Ectodermal cell (in vitro differentiated cells): ENCODE data around the gene PDCD1.
"Not testable (repeated sequence)": the region's sequence is repeated elsewhere in the genome, so short reads cannot be mapped to it uniquely, and the experiment has no call there.

Experiments used
- H3K27ac ChIP-seq: 2 replicates; pipeline ENCODE4 v1.7.0; 2013; ENCODE audit warnings: mild to moderate bottlenecking, low read depth, low read length; ENCODE audit not compliant: insufficient read depth, poor library complexity, severe bottlenecking
- H3K27me3 ChIP-seq: 2 replicates; pipeline ENCODE4 v1.7.0; 2013; ENCODE audit warnings: mild to moderate bottlenecking, low read length; ENCODE audit not compliant: insufficient read depth, control insufficient read depth, poor library complexity, severe bottlenecking
- H3K36me3 ChIP-seq: one replicate; pipeline ENCODE4 v1.7.0; 2013; ENCODE audit warnings: low read length; ENCODE audit not compliant: control insufficient read depth, insufficient read depth
- H3K4me1 ChIP-seq: one replicate; pipeline ENCODE4 v1.7.0; 2013; ENCODE audit warnings: low read length; ENCODE audit not compliant: control insufficient read depth, insufficient read depth
- H3K4me3 ChIP-seq: 2 replicates; pipeline ENCODE4 v1.7.0; 2013; ENCODE audit warnings: low read depth, low read length, control low read depth; ENCODE audit not compliant: insufficient read depth
- H3K9me3 ChIP-seq: 2 replicates; pipeline ENCODE4 v1.7.0; 2013; ENCODE audit warnings: mild to moderate bottlenecking, low read length, moderate library complexity; ENCODE audit not compliant: control insufficient read depth
- WGBS, 2 experiments: methylation state at CpG; one replicate each; pipeline ENCODE4 v1.1.7; 2013; ENCODE audit warnings: missing lambda C conversion rate in 2 of 2; 5-methylcytosine and 5-hydroxymethylcytosine counted together

The PDCD1 gene

DNA sequence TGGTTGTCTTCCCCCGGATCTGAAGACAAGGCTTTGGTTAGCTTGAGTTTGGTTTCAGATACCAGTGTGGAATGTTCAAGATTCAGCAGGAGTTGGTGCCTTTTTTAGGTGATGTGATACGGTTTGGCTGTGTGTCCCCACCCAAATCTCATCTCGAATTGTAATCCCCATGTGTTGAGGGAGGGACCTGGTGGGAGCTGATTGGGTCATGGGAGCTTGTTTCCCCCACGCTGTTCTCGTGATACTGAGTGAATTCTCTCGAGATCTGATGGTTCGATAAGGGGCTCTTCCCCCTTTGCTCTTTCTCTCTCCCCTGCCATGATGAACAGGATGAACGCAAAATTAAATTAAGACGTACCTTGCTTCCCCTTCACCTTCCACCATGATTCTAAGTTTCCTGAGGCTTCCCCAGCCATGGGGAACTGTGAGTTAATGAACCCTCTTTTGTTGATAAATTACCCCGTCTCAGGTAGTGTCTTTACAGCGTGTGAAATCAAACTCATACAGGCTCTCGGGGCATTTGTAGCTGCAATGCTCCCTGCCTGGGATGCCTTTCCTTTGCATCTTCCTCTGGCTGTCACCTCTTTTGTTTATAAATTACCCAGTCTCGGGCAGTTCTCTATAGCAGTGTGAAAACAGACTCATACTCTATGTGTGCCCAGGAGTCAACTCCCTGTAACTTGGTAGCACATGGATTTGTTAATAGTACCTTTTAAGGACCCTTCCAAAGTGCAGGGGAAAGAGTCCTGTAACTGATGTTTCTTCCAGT lies 21.3 kb downstream of the PDCD1 start:
- no peaks in the 10 kb centered on the region for H3K27me3 ChIP-seq
- H3K36me3 ChIP-seq = no peaks in the 10 kb centered on the region
- H3K27ac ChIP-seq = no peak overlapping the region
- H3K4me1 ChIP-seq = no peaks in the 10 kb centered on the region
- no peak overlapping the region for H3K4me3 ChIP-seq
- WGBS, 2 experiments = 72 to 82% methylated on average over 13 of the region's 13 CpGs
- H3K9me3 ChIP-seq = no peaks in the 10 kb centered on the region

DNA sequence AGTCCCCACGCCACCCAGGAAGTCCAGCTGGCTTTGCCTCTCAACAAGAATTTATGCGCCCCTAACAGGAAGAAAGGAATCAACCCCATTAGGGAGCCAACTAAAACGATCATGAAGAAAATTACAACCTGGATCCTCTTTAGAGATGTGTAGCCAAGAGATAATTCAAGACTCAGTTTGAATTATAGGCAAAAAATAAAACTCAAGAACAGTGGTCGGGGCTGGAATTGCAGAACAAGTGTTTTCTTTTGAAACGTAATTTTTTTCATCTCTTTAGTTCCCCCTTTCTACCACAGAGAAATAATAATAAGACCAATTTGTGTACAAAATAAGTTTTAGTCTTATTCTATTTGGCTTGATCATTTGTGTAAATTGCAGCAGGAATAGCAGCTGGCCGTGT lies 22.4 kb downstream of the PDCD1 start:
- H3K4me3 ChIP-seq = no peak overlapping the region
- H3K27ac ChIP-seq = no peak overlapping the region
- H3K36me3 ChIP-seq = no peaks in the 10 kb centered on the region
- H3K9me3 ChIP-seq = no peaks in the 10 kb centered on the region
- 87 to 90% methylated on average over 5 to 6 of the region's 6 CpGs for WGBS, 2 experiments
- H3K4me1 ChIP-seq = no peaks in the 10 kb centered on the region
- no peaks in the 10 kb centered on the region for H3K27me3 ChIP-seq

DNA sequence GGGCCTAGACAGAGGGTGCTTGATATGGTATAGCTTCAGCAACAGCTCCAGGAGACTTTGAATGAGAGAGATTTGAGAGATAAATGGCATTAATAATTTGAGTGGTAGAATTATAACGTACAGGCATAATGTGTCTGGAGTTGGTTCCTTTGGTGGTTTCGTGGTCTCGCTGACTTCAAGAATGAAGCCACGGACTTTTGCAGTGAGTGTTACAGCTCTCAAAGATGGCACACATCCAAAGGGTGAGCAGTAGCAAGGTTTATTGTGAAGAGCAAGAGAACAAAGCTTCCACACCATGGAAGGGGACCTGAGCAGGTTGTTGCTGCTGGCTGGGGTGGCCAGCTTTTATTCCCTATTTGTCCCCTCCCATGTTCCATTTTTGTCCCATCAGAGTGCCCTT lies 23.1 kb downstream of the PDCD1 start:
- Histone ChIP-seq H3K27me3 (no peaks in the 10 kb centered on the region), H3K27ac (no peak overlapping the region), H3K9me3 (no peaks in the 10 kb centered on the region), H3K4me1 (no peaks in the 10 kb centered on the region), H3K36me3 (no peaks in the 10 kb centered on the region), H3K4me3 (no peak overlapping the region)
- WGBS, 2 experiments = 95 to 97% methylated on average over 4 of the region's 4 CpGs

DNA sequence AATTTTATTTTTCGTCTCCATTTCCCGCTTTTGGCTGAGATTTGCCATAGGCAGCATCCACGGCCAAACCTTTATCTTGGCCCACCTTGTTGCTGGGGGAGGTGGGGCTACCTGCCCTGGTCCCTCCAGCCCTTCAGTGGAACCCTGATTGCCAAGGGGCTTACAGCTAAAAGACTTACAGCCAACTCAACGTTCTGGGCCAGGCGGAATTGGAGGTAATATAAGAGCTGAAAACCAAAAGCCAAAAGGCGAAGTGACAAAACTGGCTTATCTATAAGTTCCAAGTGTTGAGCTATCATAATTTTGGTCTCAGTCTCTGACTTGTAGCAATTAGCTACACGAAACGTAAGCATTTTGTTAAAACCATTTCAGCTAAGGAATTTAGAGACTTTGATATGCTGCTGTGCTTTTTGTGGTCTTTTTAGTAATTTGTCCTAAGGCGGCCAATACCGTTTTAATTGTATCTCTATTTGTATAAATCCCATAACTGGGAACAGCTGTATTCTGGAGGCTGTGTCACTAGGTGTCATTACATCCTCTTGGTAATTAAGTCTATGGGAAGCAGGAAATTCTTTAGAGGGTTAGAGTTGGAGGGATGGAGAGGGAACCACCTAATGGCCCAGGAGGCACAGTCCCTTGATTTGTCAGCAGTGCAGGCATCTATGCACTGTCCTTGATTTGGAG lies 24.0 kb downstream of the PDCD1 start:
- H3K9me3 ChIP-seq = no peaks in the 10 kb centered on the region
- H3K36me3 ChIP-seq = no peaks in the 10 kb centered on the region
- H3K4me1 ChIP-seq = no peaks in the 10 kb centered on the region
- WGBS, 2 experiments = 94 to 96% methylated on average over 10 of the region's 10 CpGs
- no peak overlapping the region for H3K4me3 ChIP-seq
- H3K27me3 ChIP-seq = no peaks in the 10 kb centered on the region
- H3K27ac ChIP-seq = no peak overlapping the region

DNA sequence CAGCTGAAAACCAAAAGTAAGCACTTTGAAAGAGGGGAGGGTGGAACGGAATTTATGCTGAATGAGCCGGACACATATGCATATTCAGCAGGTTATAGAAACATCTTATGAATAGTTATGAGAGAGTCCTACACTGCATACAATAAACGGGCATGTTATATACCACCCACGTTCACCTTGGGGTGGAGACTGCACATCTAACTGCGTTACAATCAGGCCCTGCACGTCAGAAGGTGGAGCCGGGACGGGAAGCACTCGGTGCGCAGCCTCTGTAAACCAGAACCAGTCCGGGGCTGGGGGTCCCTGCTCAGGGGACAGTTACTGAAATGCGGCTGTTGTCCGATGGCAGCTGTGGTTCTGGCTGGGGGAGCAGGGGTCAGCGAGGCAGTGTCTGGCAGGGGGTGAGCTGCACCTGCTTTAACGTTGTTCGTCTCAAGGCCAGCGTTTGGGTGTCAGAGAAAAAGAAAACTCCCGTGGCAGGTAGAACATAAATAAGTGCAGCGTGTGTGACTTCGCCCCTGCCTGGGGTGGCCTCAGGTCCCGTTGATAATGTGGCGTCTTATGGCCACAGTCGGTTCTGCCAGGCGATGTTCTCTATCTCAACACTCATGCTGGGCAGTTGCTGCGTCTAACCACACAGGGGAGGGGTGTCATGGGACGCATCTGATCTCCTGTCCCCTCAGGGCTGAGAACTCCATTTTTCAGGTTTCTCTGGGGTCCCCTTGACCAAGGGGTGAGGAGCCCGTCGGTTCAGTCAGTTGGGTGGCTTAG lies 24.8 kb downstream of the PDCD1 start:
- not testable (repeated sequence) for H3K36me3 ChIP-seq, H3K27me3 ChIP-seq, H3K27ac ChIP-seq, H3K4me3 ChIP-seq, H3K4me1 ChIP-seq, H3K9me3 ChIP-seq
- 93 to 94% methylated on average over 28 of the region's 28 CpGs for WGBS, 2 experiments

DNA sequence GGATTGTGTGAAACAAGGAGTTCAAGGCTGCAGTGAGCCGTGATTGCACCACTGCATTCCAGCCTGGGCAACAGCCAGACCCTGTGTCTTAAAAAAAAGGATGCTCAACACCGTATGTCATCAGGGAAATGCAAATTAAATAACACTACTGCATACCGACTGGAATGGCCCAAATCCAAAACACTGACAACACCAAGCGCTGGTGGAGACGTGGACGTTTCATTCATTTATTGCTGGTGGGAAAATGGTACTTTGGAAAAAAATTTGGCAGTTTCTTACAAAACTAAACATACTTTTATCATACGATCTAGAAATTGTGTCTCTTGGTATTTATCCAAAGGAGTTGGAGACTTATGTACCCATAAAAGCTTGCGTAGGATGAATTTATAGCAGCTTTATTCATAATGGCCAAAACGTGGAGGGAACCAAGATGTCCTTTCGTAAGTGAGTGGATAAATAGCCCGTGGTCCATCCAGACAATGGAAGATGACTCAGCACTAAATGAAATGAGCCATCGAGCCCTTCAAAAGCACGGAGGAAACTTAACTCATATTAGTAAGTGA lies 25.5 kb downstream of the PDCD1 start:
- no peaks in the 10 kb centered on the region for H3K27me3 ChIP-seq
- H3K4me1 ChIP-seq = no peaks in the 10 kb centered on the region
- no peak overlapping the region for H3K27ac ChIP-seq
- no peak overlapping the region for H3K4me3 ChIP-seq
- no peaks in the 10 kb centered on the region for H3K36me3 ChIP-seq
- 82 to 84% methylated on average over 10 to 12 of the region's 13 CpGs for WGBS, 2 experiments
- H3K9me3 ChIP-seq = no peaks in the 10 kb centered on the region

DNA sequence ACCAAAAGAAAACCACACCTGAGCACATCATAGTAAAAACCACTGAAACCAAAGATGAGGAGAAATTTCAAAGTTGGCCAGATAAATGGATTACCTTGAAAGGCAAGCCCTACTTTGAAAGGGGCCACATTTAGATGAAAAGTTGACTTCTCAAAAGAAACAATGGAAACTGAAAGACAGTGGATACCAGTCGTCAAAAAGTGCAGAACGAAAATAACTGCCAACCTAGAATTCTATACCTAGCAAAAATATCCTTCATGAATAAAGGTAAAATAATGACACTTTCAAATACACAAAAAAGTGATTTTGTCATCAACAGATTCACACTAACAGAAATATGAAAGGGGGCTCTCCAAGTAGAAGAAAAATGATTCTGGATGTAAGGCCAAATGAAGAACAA lies 31.3 kb downstream of the PDCD1 start:
- no peaks in the 10 kb centered on the region for H3K36me3 ChIP-seq
- WGBS, 2 experiments = 88 to 96% methylated on average over 2 of the region's 2 CpGs

DNA sequence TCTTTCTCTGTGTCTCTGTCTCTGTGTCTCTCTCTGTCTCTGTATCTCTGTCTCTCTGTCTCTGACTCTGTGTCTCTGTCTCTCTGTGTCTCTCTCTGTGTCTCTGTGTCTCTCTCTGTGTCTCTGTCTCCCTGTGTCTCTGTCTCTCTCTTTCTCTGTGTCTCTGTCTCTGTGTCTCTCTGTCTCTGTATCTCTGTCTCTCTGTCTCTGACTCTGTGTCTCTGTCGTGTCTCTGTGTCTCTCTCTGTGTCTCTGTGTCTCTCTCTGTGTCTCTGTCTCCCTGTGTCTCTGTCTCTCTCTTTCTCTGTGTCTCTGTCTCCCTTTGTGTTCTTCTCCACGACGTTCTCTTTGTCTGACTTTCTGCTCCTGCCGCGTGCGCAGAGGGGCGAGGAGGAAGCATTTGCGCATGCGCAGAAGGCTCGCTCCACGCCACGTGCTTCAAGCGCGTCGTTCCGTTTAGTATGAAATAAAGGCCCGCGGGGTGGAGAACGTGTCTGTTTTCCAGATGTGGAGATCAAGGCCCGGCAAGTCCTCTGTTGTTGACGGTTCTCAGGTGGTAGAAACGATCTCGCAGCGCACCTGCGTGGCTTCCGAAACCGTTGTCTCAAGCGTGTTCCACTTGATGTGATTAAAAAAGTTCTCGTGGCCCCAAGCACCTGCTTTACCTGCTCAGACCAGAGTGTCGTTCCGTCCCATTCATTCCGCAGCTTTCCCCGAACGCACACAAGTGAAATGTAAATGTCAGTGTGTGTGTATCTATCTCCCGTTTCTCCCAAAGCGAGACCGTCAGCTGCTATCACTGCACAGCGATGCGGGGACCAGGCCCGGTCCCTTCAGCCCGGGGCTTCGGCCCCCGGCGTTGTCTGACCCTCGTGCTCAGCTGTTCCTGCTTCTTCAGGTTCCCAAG lies 34.9 kb downstream of the PDCD1 start:
- not testable (repeated sequence) for H3K27me3 ChIP-seq, H3K4me1 ChIP-seq, H3K9me3 ChIP-seq, H3K36me3 ChIP-seq, H3K4me3 ChIP-seq, H3K27ac ChIP-seq
- 93% methylated on average over 45 of the region's 45 CpGs for WGBS, 2 experiments

More for the DNA sequence above, 31.3 kb downstream of the PDCD1 start:
- no peaks in the 10 kb centered on the region for H3K9me3 ChIP-seq
- H3K27me3 ChIP-seq = no peaks in the 10 kb centered on the region
- no peak overlapping the region for H3K4me3 ChIP-seq
- no peak overlapping the region for H3K27ac ChIP-seq
- no peaks in the 10 kb centered on the region for H3K4me1 ChIP-seq

DNA sequence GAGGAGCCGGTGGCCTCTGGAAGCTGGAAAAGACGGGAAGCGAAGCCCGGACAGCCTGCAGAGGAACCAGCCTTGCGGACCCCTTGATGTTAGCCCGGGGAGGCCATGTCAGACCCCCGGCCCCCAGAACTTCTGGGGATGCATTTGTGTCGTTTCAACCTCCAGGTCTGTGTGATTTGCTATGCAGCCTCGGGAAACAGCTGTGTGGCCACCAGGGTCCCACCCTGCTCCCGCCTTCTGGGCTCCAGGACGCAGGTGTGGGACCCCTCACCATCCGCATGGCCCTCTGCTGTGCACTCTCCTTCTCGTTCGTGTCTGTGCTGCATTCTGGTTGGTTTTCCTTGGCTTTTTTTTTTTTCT lies 36.5 kb downstream of the PDCD1 start:
- Histone ChIP-seq H3K27ac (no peak overlapping the region), H3K4me3 (no peak overlapping the region), H3K4me1 (peaks cover 2% of the 10 kb centered on the region), H3K9me3 (no peaks in the 10 kb centered on the region), H3K36me3 (no peaks in the 10 kb centered on the region), H3K27me3 (no peaks in the 10 kb centered on the region)
- 90 to 92% methylated on average over 14 of the region's 14 CpGs for WGBS, 2 experiments
